ENCODE data around the gene DHTKD1.
"Not testable (repeated sequence)": the region's sequence is repeated elsewhere in the genome, so short reads cannot be mapped to it uniquely, and the experiment has no call there.

Gene DHTKD1

DNA sequence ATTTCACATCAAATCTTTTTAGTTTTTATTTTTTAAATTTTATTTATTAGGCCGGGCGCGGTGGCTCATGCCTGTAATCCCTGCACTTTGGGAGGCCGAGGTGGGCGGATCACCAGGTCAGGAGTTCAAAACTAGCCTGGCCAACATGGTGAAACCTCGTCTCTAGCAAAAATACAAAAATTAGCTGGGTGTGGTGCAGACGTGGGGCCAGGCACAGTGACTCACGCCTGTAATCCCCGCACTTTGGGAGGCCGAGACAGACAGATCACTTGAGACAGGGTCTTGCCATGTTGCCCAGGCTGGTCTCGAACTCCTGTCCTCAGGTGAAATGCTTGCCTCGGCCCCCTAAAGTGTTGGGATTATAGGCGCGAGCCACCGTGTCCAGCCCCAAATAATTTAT is 2.7 kb downstream of the DHTKD1 start:
- DNase-seq: not testable (repeated sequence)

- no peak for DNase-seq
Observed at GRCh38 chr10:12073526-12073925, 4.8 kb downstream of the DHTKD1 start.

DNA sequence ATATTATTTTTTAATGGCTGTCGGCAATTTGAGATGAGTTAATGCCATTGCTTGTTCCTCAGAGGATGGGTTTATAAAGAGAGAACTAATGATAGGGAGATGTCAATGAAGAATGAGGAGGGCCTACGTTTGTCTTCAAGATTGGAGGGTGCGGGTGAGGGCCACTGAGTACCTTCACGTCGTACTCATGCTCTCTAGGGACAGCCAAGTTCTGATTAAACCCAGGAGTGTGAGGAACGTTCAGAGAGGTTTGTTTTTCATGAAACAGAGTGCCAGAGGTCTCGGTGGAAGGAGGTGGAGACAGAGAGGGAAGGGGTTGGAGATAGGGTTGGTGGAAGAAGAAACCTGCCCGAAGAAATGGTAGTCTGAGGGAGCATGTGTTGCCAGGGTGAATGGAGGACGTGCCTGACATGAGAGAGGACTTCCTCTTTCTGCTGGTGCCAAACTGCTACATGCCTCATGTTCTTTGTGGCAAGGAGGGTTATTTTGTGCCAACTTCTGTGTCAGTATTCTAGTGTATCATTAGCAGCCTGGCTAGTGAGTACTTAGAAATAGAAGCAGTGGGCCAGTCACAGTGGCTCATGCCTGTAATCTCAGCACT is 8.9 kb downstream of the DHTKD1 start:
- no peak for DNase-seq

- DNase-seq: no peak
Observed at GRCh38 chr10:12081470-12081869, 12.7 kb downstream of the DHTKD1 start.

GRCh38 chr10:12081879-12082557 is 13.3 kb downstream of the DHTKD1 start:
- no peak for DNase-seq

- no peak for DNase-seq
Observed at GRCh38 chr10:12088919-12089318, 20.2 kb downstream of the DHTKD1 start.

DNA sequence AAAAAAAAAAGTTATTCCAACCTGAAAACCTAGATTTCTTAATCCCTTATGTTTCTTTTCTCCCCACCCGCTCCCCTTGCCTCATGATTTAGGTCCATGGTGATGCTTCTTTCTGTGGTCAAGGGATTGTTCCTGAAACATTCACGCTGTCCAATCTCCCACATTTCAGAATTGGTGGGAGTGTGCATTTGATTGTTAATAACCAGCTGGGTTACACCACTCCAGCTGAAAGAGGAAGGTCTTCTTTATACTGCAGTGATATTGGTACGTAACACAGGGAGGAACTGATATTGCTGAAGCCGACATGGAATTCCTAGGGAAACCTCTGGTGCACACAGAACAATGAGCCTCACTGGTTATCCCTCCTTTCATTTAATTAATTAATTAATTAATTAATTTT is 22.7 kb downstream of the DHTKD1 start:
- DNase-seq: no peak

DNA sequence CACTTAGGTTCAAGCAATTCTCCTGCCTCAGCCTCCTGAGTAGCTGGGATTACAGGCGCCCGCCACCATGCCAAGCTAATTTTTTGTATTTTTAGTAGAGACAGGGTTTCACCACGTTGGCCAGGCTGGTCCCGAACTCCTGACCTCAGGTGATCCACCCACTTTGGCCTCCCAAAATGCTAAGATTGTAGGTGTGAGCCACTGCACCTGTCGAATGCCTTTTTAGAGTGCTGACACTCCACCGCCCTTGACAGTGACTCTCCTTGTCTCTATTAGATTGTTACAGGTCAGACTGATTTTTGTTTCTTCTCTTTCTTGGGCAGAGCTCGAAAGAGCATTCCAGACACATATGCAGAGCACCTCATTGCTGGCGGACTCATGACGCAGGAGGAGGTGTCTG is 28.6 kb downstream of the DHTKD1 start:
- not testable (repeated sequence) for DNase-seq

- DNase-seq: no peak
Observed at GRCh38 chr10:12097791-12098190, 29.0 kb downstream of the DHTKD1 start.

DNA sequence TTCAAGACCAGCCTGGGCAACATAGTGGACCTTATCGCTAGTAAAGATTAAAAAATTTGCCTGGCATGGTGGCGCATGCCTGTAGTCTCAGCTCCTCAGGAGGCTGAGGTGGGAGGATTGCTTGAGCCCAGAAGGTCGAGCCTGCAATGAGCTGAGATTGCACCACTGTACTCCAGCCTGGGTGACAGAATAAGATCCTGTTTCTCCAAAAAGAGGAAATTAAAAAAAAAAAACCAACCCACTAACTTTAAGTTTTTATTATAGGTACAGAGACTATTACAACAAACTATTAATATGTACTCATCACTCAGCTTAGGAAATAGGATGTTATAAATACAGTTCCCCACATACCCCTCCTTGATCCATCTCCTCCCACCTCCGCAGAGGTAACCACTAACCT is 30.2 kb downstream of the DHTKD1 start:
- no peak for DNase-seq

DNA sequence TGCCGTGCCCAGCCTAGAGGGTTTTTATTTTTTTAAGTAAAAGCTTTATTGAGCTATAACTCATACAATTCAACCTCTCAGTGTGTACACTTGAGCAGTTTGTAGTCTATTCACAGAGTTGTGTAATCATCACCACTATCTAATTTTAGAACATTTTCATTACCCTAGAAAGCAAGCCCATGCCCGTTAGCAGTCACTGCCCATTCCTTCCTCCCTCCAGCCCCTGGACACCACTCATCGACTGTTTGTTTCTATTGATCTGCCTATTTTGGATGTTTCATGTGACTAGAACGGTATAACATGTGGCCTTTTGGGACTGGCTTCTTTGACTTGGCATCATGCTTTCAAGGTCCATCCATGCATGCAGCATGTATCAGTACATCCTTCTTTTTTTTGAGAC is 35.0 kb downstream of the DHTKD1 start:
- DNase-seq: no peak

DNA sequence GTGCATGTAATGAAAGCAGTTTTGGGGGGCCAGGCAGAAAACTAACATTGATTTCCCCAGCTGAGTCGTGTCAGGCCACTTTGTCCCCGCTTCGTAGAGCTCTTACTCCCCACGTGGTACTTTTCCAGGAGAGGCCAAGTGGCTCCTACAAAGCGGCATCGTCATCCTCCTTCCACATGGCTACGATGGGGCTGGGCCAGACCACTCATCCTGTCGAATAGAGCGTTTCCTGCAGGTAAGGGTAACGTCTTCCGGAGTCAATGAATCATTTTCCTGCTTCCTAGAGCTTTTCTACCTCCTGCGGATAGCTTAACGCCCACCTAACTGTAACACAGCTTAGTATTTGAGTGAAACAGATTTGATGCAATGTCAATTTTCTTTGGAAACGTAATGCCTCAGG is 39.0 kb downstream of the DHTKD1 start:
- no peak for DNase-seq

- DNase-seq: no peak
Observed at GRCh38 chr10:12109286-12109685, 40.5 kb downstream of the DHTKD1 start.

GRCh38 chr10:12111528-12111927 is 42.8 kb downstream of the DHTKD1 start:
- no peak for DNase-seq

DNA sequence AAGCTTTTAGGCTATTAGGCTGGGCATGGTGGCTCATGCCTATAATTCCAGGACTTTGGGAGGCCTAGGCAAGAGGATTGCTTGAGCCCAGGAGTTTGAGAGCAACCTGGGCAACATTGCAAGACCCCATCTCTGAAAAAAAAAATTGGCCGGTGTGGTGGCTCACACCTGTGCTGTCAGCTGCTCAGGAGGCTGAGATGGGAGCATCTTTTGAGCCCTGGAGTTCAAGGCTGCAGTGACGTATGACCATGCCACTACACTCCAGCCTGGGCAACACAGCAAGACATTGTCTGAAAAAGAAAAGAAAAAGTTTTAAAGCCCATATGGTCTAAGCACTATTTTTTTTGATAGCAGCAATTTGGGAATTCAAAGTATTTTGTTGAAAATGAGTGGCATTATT is 44.9 kb downstream of the DHTKD1 start:
- no peak for DNase-seq

- no peak for DNase-seq
Observed at GRCh38 chr10:12121673-12122072, 52.9 kb downstream of the DHTKD1 start.

- peak; percentile 94 to 95 for DNase-seq
Observed at GRCh38 chr10:12129222-12130111, 60.7 kb downstream of the DHTKD1 start, which contains the start of gene SEC61A2. SEC61A2 (plus strand) TSS chr10:12129677; CDS start chr10:12129788, 111 bp downstream.

DNA sequence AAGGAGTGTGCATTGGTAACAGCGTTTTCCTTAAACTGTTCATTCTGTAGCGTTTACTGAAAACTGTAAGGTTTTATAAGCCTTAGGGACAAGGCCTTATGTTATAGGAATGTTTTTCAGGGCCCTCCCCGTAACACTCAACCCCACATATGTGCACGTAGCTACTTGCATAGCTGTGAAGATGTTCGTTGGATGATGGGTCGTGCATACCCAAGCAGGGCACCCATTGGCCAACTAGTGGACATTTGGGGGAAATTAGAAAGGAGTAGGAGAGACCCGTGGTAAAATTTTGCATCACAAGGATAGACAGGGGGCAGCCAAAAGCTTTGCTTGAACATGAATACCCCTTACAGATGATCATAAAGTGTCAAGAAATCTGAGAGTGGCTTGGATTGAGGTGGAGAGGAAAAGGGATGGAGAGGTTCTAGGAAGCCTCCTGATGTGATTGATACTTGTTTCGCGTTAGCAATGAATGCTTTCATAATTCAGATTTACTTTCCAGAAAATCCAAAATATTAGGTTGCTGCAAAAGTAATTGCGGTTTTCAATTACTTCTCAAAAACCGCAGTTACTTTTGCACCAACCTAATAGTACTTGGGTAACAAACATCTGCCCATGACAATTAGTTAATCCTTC is 61.6 kb downstream of the DHTKD1 start:
- DNase-seq: peak in 1 of 2 experiments; percentile 13

DNA sequence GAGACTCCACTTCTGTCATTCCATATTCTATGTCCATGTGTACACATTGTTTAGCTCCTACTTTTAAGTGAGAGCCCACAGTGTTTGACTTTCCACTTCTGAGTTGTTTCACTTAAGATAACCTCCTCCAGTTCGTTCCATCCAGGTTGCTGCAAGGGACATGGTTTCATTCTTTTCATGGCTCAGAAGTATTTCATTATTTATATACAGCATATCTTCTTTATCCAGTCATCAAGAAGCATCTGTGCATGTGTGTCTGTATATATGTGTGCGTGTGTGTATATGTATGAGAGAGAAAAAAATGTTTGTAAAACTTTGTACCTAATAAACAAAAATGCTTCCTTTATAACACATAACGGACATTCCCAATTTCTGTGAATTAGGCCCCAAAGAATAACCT is 66.9 kb downstream of the DHTKD1 start:
- no peak for DNase-seq

- DNase-seq: no peak
Observed at GRCh38 chr10:12140038-12140437, 71.3 kb downstream of the DHTKD1 start.

DNA sequence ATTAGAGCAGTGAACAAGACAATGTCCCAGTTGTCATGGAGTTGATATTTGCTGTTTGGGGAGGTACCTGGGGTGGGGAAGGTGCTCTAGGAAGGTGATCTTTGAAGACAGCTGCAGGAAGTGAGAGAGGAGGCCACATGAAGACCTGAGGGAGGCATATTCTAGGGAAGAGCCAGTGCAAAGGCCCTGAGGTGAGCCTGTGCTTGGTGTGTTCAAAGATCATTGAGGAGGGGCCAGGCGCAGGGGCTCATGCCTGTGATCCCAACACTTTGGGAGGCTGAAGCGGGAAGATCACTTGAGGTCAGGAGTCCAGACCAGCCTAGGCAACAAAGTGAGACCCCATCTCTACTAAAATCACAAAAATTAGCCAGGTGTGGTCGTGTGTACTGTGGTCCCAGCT is 75.8 kb downstream of the DHTKD1 start:
- no peak for DNase-seq

- DNase-seq: no peak
Observed at GRCh38 chr10:12150163-12150562, 81.4 kb downstream of the DHTKD1 start.

DNA sequence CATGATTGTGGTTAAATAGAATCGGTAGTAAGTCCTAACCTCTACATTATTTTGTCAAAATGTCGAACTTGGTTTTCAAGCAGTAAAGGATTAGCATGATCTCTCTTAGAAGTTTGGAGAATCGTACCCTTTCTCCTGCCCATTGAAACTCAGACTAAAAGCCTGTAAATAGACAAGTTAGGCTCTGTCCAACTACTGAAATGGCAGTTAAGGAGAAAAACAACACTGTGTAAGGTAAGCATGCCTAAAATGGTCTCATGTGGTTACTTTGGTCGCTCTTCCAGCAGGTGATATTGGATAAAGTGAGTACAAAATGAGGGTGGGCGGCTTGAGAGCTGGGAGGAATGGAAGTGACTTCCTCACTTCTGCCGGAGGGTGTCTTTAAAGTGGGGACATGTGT is 85.8 kb downstream of the DHTKD1 start:
- DNase-seq: no peak

All from activated CD4-positive, alpha-beta T cell treated with anti-CD3 and anti-CD28 coated beads, Interleukin-2, amount 50 U/mL, for 4 hours (primary cell).